ENCODE measurements around the gene AHSG. TPM values are rescaled to one million over a fixed set of nuclear protein-coding genes. Genes with fewer than 3 reads are reported as not detected.

Gene AHSG
- total RNA-seq, 4 donors from 2014 or later: not detected

GRCh38 chr3:186640473-186640818 lies 27.6 kb downstream of the AHSG start:
- ATAC-seq: no peak
- H3K27ac ChIP-seq: no peak overlapping the region
- 47 to 63% methylated on average over 1 to 4 of the region's 9 CpGs for whole genome bisulfite sequencing, 2 donors (ENCODE audit: low coverage in 1 of 2)

GRCh38 chr3:186640929-186641328 lies 28.1 kb downstream of the AHSG start:
- no peaks in the 10 kb centered on the region for H3K36me3 ChIP-seq
- H3K4me3 ChIP-seq: no peak overlapping the region
- no peak for TF ChIP-seq EP300 (IDR thresholded peaks at IDR 0.05)
- TF ChIP-seq POLR2A (IDR thresholded peaks at IDR 0.05): no peak
- TF ChIP-seq POLR2AphosphoS5 (IDR thresholded peaks at IDR 0.05): no peak
- TF ChIP-seq CTCF (IDR thresholded peaks at IDR 0.05): no peak
- no peaks in the 10 kb centered on the region for H3K4me1 ChIP-seq
- H3K9me3 ChIP-seq: no peaks in the 10 kb centered on the region
- ATAC-seq: no peak
- no peak overlapping the region for H3K27ac ChIP-seq
- peaks cover 36% of the 10 kb centered on the region for H3K27me3 ChIP-seq

More at GRCh38 chr3:186640473-186640818, 27.6 kb downstream of the AHSG start:
- peaks cover 36% of the 10 kb centered on the region for H3K27me3 ChIP-seq
- H3K4me1 ChIP-seq: no peaks in the 10 kb centered on the region
- no peak for TF ChIP-seq EP300 (IDR thresholded peaks at IDR 0.05)
- no peak for TF ChIP-seq POLR2AphosphoS5 (IDR thresholded peaks at IDR 0.05)
- no peak for TF ChIP-seq POLR2A (IDR thresholded peaks at IDR 0.05)
- TF ChIP-seq CTCF (IDR thresholded peaks at IDR 0.05): no peak
- H3K9me3 ChIP-seq: no peaks in the 10 kb centered on the region
- no peak overlapping the region for H3K4me3 ChIP-seq
- H3K36me3 ChIP-seq: no peaks in the 10 kb centered on the region

- Histone ChIP-seq H3K27ac (no peak overlapping the region), H3K4me1 (no peaks in the 10 kb centered on the region), H3K4me3 (no peak overlapping the region), H3K27me3 (peaks cover 31% of the 10 kb centered on the region), H3K9me3 (no peaks in the 10 kb centered on the region), H3K36me3 (no peaks in the 10 kb centered on the region)
- ATAC-seq: no peak
- 30 to 46% methylated on average over 2 to 3 of the region's 3 CpGs for WGBS, 2 donors (ENCODE audit: low coverage in 1 of 2)
- no peak for TF ChIP-seq POLR2A (IDR thresholded peaks at IDR 0.05)
- TF ChIP-seq CTCF (IDR thresholded peaks at IDR 0.05): no peak
- TF ChIP-seq POLR2AphosphoS5 (IDR thresholded peaks at IDR 0.05): no peak
- no peak for TF ChIP-seq EP300 (IDR thresholded peaks at IDR 0.05)
These were observed 29.2 kb downstream of the AHSG start for GRCh38 chr3:186642014-186642413.

- TF ChIP-seq POLR2A (IDR thresholded peaks at IDR 0.05): no peak
- TF ChIP-seq EP300 (IDR thresholded peaks at IDR 0.05): no peak
- TF ChIP-seq CTCF (IDR thresholded peaks at IDR 0.05): no peak
- no peak for TF ChIP-seq POLR2AphosphoS5 (IDR thresholded peaks at IDR 0.05)
- Histone ChIP-seq H3K27me3 (peaks cover 24% of the 10 kb centered on the region), H3K36me3 (no peaks in the 10 kb centered on the region), H3K27ac (no peak overlapping the region), H3K4me1 (no peaks in the 10 kb centered on the region), H3K4me3 (no peak overlapping the region), H3K9me3 (no peaks in the 10 kb centered on the region)
- ATAC-seq: no peak
- 50% methylated on average over 1 of the region's 1 CpG; no CpG with 5 or more reads in 1 of the 2 donors for WGBS, 2 donors (ENCODE audit: low coverage in 1 of 2)
These were observed 30.6 kb downstream of the AHSG start for GRCh38 chr3:186643493-186643892.

GRCh38 chr3:186644683-186645082 lies 31.8 kb downstream of the AHSG start:
- peaks cover 26% of the 10 kb centered on the region for H3K27me3 ChIP-seq
- H3K27ac ChIP-seq: no peak overlapping the region
- 82 to 100% methylated on average over 1 to 3 of the region's 3 CpGs for WGBS, 2 donors (ENCODE audit: low coverage in 1 of 2)
- no peaks in the 10 kb centered on the region for H3K36me3 ChIP-seq
- H3K9me3 ChIP-seq: no peaks in the 10 kb centered on the region
- no peak for TF ChIP-seq POLR2A (IDR thresholded peaks at IDR 0.05)
- no peak for TF ChIP-seq CTCF (IDR thresholded peaks at IDR 0.05)
- TF ChIP-seq POLR2AphosphoS5 (IDR thresholded peaks at IDR 0.05): no peak
- no peak for ATAC-seq
- H3K4me3 ChIP-seq: no peak overlapping the region
- H3K4me1 ChIP-seq: no peaks in the 10 kb centered on the region
